GM12878 (cell line): ENCODE results near the gene EPB41. TPM values are rescaled to one million over a fixed set of nuclear protein-coding genes. Genes with fewer than 3 reads are reported as not detected.
"Not testable (repeated sequence)": the region's sequence is repeated elsewhere in the genome, so short reads cannot be mapped to it uniquely, and the experiment has no call there.

ENCODE experiments used
- ATAC-seq: fragments of 200-7000 bp; cut with Tn5 transposase; 3 replicates; pipeline ENCODE4 v1.9.1; 2020; ENCODE audit warnings: mild to moderate bottlenecking, moderate library complexity
- BruUV-seq: library from RNA; stranded (reverse); fragments of 400-500 nt; replicated peaks from 2 replicates; lab custom pipeline; 2021; lab: Mats Ljungman, UMichigan
- CTCF ChIA-PET: fragments of 300-600 bp; sonication (Branson Sonifier 250); formaldehyde crosslinking; extraction: SDS; loops from one replicate; lab custom pipeline; 2021; ENCODE audit warnings: inconsistent platforms; lab: Yijun Ruan, JAX
- POLR2A ChIA-PET: fragments of 350-600 bp; formaldehyde crosslinking; extraction: SDS; loops from one replicate; lab custom pipeline; 2021; ENCODE audit warnings: inconsistent platforms; lab: Charles Lee
- RAD21 ChIA-PET: fragments of 300-600 bp; sonication (Branson Sonifier 250); formaldehyde crosslinking; loops from one replicate; lab custom pipeline; 2023; ENCODE audit warnings: antibody characterized with exemption; ENCODE audit not compliant: unreplicated experiment; lab: Charles Lee
- SMC1A ChIA-PET: fragments of 300-600 bp; sonication (Branson Sonifier 250); formaldehyde crosslinking; loops from one replicate; lab custom pipeline; 2023; ENCODE audit not compliant: unreplicated experiment, uncharacterized antibody; lab: Charles Lee
- DNase-seq: peaks from one replicate; pipeline ENCODE4 v3.0.0-alpha.2; 2011; ENCODE audit warnings: low read depth, low spot score
- FAIRE-seq: peaks from 3 replicates; lab custom pipeline; 2011; peaks lifted over from hg19 to GRCh38; lab: Jason Lieb, UNC
- H2AFZ ChIP-seq: 2 replicates; pipeline ENCODE4 v1.6.0; 2011; ENCODE audit warnings: low read depth, low read length, control low read depth; ENCODE audit not compliant: control insufficient read depth
- H3K27ac ChIP-seq: 2 replicates; pipeline ENCODE4 v1.5.1; 2011; ENCODE audit warnings: control low read depth; ENCODE audit not compliant: control insufficient read depth, insufficient read depth
- H3K27me3 ChIP-seq, 2 experiments: replicated peaks in 1 of 2; 2 replicates each; pipeline versions ENCODE4 v1.6.0 to v1.6.1; 2011; ENCODE audit warnings: low read length in 1 of 2; ENCODE audit not compliant: control insufficient read depth in 2 of 2, insufficient read depth in 2 of 2
- H3K36me3 ChIP-seq, 2 experiments: 2 replicates each; pipeline ENCODE4 v1.5.1; 2011; ENCODE audit warnings: low read length in 1 of 2; ENCODE audit not compliant: control insufficient read depth in 2 of 2, insufficient read depth in 2 of 2
- H3K4me1 ChIP-seq: 2 replicates; pipeline ENCODE4 v1.6.1; 2011; ENCODE audit warnings: mild to moderate bottlenecking, low read length, moderate library complexity, mixed read lengths; ENCODE audit not compliant: control insufficient read depth, insufficient read depth
- H3K4me2 ChIP-seq: 2 replicates; pipeline ENCODE4 v1.6.0; 2011; ENCODE audit warnings: control low read depth; ENCODE audit not compliant: control insufficient read depth, insufficient read depth
- H3K4me3 ChIP-seq: fragments of 200-600 bp; sonication (generic); 2 replicates; pipeline ENCODE4 v1.5.1; 2016
- H3K79me2 ChIP-seq: 2 replicates; pipeline ENCODE4 v1.6.0; 2011; ENCODE audit warnings: low read length; ENCODE audit not compliant: control insufficient read depth, insufficient read depth
- H3K9ac ChIP-seq: 2 replicates; pipeline ENCODE4 v1.8.0; 2011; ENCODE audit warnings: low read length, control low read depth, mixed read lengths; ENCODE audit not compliant: control insufficient read depth, insufficient read depth
- H3K9me3 ChIP-seq: replicated peaks from 3 replicates; pipeline ENCODE4 v1.5.1; 2011; ENCODE audit warnings: mild to moderate bottlenecking, low read length; ENCODE audit not compliant: control insufficient read depth, insufficient read depth
- H4K20me1 ChIP-seq: 2 replicates; pipeline ENCODE4 v1.6.0; 2011; ENCODE audit not compliant: control insufficient read depth, insufficient read depth
- SREBF1 ChIP-seq: IDR thresholded peaks from 2 replicates; pipeline ENCODE4 v1.6.1; 2012; ENCODE audit warnings: mild to moderate bottlenecking, low read length
- WGBS: methylation state at CpG from one replicate; pipeline ENCODE4 v1.1.6; 2016; ENCODE audit warnings: low lambda C conversion rate; ENCODE audit not compliant: insufficient replicate concordance, insufficient coverage; ENCODE audit errors: missing lambda C conversion rate; 5-methylcytosine and 5-hydroxymethylcytosine counted together
- in situ Hi-C: fragments of 300-500 bp; cut with MboI; formaldehyde crosslinking; loops from 9 replicates; pipeline ENCODE4 v1.14.3; 2018; ENCODE audit warnings: mixed read lengths
- intact Hi-C: fragments of 100-400 bp; cut with micrococcal nuclease; formaldehyde crosslinking; loops from one replicate; pipeline ENCODE4 v1.14.2; 2022; ENCODE audit not compliant: unreplicated experiment
- polyA plus RNA-seq, 11 experiments: library from polyadenylated mRNA; depleted of rRNA in 4 of 11; unstranded in 6 of 11; stranded (reverse) in 5 of 11; fragments of >200 nt; fragmentation: Nextera tagmentation in 4 of 11; fragmentation: Illumina TruSeq in 1 of 11; extraction: Ambion mirVana in 4 of 11; extraction: Trizol in 1 of 11; gene quantifications; 1 replicate in 1 of 11; 2 replicates in 10 of 11; pipeline versions ENCODE4 v1.2.1 to v1.2.3, GENCODE V29; 2011 to 2016; ENCODE audit warnings: inconsistent platforms in 2 of 11, missing spikeins in 2 of 11, low read depth in 1 of 11
- total RNA-seq, 4 experiments: library from RNA; depleted of rRNA in 3 of 4; stranded (reverse); fragments of >200 nt in 3 of 4; fragmentation: Illumina TruSeq in 1 of 4; extraction: Trizol in 1 of 4; gene quantifications; 2 replicates each; pipeline versions ENCODE4 v1.2.1 to v1.2.3, GENCODE V29; 2013 to 2021
- TF ChIP-seq, protein P1 (sequence below): fragments of 450-650 bp; IDR thresholded peaks from 2 replicates; pipeline ENCODE4 v1.6.1; 2017; ENCODE audit warnings: antibody characterized with exemption, mild to moderate bottlenecking, moderate library complexity
- TF ChIP-seq, protein P2 (sequence below): fragments of 450-650 bp; IDR thresholded peaks from 2 replicates; pipeline ENCODE4 v1.6.1; 2017; ENCODE audit warnings: mild to moderate bottlenecking, moderate library complexity
- TF ChIP-seq, protein P3 (sequence below): fragments of 450-650 bp; IDR thresholded peaks from 2 replicates; pipeline ENCODE4 v1.6.1; 2016; ENCODE audit warnings: mild to moderate bottlenecking

EPB41 gene
- total and polyA plus RNA-seq, 10 of the 15 experiments (the other 5 are each of a cell fraction or from before 2014, with no cell fraction given) = 1.1 to 77.6 (median 58.8) TPM

DNA sequence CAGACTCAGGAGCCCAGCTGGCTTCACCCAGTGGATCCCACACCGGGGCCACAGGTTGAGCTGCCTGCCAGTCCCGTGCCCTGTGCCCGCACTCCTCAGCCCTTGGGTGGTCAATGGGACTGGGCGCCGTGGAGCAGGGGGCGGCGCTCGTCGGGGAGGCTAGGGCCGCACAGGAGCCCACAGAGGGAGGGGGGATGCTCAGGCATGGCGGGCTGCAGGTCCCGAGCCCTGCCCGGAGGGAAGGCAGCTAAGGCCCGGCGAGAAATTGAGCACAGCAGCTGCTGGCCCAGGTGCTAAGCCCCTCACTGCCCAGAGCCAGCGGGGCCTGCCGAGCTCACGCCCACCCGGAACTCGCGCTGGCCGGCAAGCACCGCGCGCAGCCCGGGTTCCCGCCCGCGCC lies 216.7 kb downstream of the EPB41 start:
- ATAC-seq, H3K9ac ChIP-seq, H3K4me3 ChIP-seq, in situ Hi-C loops, H3K4me2 ChIP-seq, intact Hi-C loops, H3K79me2 ChIP-seq, H3K27me3 ChIP-seq, H3K36me3 ChIP-seq, H2AFZ ChIP-seq, FAIRE-seq, H3K4me1 ChIP-seq, H3K27ac ChIP-seq, H4K20me1 ChIP-seq, H3K9me3 ChIP-seq, DNase-seq, BruUV-seq: not testable (repeated sequence)
- 86% methylated on average over 24 of the region's 29 CpGs for WGBS
- POLR2A ChIA-PET = interaction anchor here (0.6 to 0.9 kb wide), 2 partner anchors 16 to 64 kb away, joined by 3 to 5 read pairs; no protein-coding TSS in a partner anchor
- SMC1A ChIA-PET = interaction anchor here (0.6 to 0.7 kb wide), 2 partner anchors 82 to 345 kb away, joined by 3 read pairs; no protein-coding TSS in a partner anchor
- CTCF ChIA-PET = interaction anchor here (1.0 kb wide), 1 partner anchor 33 kb away, joined by 3 read pairs; no protein-coding TSS in a partner anchor
- RAD21 ChIA-PET = interaction anchor here (1.0 kb wide), 1 partner anchor 11 kb away, joined by 3 read pairs; no protein-coding TSS in a partner anchor

DNA sequence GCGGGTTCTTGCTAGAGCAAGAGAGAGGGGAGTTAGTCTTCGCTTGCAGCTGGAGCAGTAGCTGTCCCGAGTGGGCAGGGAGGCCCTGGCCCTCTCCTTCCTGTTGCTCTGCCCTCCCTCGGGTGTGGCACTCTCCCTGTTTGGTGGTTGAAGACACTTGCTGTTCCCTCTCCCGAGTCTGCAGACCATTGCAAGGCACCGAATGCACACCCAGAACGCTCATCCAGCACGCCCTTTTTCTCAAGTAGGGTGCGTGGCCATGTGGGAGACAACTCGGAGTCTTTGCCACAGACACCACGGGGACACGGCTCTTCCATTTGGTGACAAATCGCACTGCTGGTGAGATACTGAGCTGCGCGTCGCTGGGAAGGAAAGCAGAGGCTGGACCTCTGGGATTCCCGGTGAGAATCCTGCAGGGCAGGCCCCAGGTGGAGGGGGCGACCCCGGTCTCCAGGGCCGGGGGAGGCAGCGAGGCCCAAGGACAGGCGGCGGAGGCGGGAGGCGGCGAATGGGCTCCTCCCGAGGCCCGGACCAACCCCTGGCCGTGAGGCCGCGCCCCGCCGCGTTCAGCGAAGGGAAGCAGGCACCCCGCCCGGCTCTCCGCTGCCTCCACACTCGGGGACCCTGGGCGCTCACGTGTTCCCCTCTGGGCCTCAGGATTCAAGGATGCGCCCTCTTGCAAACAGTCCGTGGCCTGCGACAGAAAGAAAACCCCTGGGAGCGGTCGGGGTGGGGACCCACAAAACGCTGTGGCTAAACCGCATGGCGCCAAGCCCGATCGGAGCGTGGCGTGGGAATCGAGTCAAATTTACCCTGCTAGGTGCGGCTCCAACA lies 219.7 kb downstream of the EPB41 start:
- Histone ChIP-seq H3K79me2 (no peaks in the 10 kb centered on the region), H3K27ac (no peak overlapping the region), H3K9me3 (no peaks in the 10 kb centered on the region), H4K20me1 (no peaks in the 10 kb centered on the region), H3K36me3 (no peaks in the 10 kb centered on the region), H2AFZ (no peak overlapping the region), H3K9ac (no peak overlapping the region), H3K27me3 (no peaks in the 10 kb centered on the region), H3K4me1 (no peaks in the 10 kb centered on the region), H3K4me2 (no peak overlapping the region), H3K4me3 (no peak overlapping the region)
- ChIA-PET SMC1A (no interaction called here), CTCF (interaction anchor here (0.5 to 1.0 kb wide), 2 partner anchors 22 to 33 kb away, joined by 3 read pairs; no protein-coding TSS in a partner anchor), POLR2A (no interaction called here), RAD21 (no interaction called here)
- FAIRE-seq (no peak), ATAC-seq (no peak), DNase-seq (no peak)
- intact Hi-C loops = no loop called here
- no TSS peak for BruUV-seq
- 34% methylated on average over 37 of the region's 55 CpGs for WGBS
- in situ Hi-C loops = no loop called here
- TF ChIP-seq, protein P1, sequence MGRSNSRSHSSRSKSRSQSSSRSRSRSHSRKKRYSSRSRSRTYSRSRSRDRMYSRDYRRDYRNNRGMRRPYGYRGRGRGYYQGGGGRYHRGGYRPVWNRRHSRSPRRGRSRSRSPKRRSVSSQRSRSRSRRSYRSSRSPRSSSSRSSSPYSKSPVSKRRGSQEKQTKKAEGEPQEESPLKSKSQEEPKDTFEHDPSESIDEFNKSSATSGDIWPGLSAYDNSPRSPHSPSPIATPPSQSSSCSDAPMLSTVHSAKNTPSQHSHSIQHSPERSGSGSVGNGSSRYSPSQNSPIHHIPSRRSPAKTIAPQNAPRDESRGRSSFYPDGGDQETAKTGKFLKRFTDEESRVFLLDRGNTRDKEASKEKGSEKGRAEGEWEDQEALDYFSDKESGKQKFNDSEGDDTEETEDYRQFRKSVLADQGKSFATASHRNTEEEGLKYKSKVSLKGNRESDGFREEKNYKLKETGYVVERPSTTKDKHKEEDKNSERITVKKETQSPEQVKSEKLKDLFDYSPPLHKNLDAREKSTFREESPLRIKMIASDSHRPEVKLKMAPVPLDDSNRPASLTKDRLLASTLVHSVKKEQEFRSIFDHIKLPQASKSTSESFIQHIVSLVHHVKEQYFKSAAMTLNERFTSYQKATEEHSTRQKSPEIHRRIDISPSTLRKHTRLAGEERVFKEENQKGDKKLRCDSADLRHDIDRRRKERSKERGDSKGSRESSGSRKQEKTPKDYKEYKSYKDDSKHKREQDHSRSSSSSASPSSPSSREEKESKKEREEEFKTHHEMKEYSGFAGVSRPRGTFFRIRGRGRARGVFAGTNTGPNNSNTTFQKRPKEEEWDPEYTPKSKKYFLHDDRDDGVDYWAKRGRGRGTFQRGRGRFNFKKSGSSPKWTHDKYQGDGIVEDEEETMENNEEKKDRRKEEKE = no peak
- no peak for TF ChIP-seq SREBF1
- TF ChIP-seq, protein P2, sequence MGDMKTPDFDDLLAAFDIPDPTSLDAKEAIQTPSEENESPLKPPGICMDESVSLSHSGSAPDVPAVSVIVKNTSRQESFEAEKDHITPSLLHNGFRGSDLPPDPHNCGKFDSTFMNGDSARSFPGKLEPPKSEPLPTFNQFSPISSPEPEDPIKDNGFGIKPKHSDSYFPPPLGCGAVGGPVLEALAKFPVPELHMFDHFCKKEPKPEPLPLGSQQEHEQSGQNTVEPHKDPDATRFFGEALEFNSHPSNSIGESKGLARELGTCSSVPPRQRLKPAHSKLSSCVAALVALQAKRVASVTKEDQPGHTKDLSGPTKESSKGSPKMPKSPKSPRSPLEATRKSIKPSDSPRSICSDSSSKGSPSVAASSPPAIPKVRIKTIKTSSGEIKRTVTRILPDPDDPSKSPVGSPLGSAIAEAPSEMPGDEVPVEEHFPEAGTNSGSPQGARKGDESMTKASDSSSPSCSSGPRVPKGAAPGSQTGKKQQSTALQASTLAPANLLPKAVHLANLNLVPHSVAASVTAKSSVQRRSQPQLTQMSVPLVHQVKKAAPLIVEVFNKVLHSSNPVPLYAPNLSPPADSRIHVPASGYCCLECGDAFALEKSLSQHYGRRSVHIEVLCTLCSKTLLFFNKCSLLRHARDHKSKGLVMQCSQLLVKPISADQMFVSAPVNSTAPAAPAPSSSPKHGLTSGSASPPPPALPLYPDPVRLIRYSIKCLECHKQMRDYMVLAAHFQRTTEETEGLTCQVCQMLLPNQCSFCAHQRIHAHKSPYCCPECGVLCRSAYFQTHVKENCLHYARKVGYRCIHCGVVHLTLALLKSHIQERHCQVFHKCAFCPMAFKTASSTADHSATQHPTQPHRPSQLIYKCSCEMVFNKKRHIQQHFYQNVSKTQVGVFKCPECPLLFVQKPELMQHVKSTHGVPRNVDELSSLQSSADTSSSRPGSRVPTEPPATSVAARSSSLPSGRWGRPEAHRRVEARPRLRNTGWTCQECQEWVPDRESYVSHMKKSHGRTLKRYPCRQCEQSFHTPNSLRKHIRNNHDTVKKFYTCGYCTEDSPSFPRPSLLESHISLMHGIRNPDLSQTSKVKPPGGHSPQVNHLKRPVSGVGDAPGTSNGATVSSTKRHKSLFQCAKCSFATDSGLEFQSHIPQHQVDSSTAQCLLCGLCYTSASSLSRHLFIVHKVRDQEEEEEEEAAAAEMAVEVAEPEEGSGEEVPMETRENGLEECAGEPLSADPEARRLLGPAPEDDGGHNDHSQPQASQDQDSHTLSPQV = no peak
- TF ChIP-seq, protein P3, sequence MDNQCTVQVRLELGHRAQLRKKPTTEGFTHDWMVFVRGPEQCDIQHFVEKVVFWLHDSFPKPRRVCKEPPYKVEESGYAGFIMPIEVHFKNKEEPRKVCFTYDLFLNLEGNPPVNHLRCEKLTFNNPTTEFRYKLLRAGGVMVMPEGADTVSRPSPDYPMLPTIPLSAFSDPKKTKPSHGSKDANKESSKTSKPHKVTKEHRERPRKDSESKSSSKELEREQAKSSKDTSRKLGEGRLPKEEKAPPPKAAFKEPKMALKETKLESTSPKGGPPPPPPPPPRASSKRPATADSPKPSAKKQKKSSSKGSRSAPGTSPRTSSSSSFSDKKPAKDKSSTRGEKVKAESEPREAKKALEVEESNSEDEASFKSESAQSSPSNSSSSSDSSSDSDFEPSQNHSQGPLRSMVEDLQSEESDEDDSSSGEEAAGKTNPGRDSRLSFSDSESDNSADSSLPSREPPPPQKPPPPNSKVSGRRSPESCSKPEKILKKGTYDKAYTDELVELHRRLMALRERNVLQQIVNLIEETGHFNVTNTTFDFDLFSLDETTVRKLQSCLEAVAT = no peak
